Measurements from ENCODE around the gene NAV3. TPM values are rescaled to one million over a fixed set of nuclear protein-coding genes. Genes with fewer than 3 reads are reported as not detected.

NAV3 gene
- total RNA-seq, 1 donor from 2014 or later: 10.8 TPM

DNA sequence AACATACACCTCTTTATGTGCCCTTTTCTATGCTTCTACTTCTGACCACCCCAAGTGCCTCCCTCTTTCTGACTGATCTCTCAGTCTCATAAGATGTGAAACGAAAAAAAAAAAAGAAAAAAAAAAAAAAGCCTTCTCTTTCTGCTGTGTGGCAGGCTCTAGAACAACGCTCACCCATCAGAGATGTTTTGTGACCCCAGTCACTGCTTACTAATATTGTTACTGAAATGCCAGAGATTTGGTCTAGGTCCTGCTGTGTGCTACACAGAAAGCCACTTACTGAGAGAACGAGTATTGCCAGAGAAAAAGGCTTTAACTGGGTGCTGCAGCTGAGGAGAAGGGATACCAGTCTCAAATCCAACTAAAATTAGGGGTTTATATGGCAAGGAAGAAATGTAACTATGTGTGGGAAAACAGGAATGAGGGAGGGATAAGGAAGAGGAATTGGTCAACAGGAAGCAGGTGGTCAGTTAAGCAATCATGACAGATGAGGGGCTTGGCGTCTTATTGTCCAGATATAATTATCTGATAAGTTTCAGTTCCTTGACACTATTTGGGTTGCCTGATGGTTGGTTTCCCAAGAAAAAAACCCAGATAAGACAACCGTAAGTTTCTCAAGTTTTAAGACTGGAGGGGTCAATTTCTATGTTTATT lies 149.0 kb downstream of the NAV3 start:
- DNase-seq (ENCODE audit: low read depth in 2 of 2): peak in 1 of 2 donors; percentile 20

DNA sequence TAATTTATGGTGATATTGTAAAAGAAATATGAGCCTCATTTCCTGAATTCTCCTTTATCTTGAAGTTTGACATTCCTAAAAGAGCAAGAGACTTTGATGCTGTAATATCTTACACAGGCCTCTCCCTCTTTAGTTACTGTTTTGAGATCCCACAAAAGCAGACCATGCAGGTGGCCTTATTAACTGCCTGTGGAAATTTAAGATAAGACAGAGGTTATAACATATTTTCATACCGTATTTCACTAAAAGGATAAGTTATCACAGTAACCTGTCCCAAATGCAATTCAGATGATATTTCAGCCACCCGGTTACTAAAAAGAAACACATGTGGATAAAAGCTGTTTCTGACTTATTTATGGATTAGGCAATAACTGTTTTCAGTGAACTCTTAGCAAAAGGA lies 150.1 kb downstream of the NAV3 start:
- DNase-seq (ENCODE audit: low read depth in 2 of 2): no peak

DNA sequence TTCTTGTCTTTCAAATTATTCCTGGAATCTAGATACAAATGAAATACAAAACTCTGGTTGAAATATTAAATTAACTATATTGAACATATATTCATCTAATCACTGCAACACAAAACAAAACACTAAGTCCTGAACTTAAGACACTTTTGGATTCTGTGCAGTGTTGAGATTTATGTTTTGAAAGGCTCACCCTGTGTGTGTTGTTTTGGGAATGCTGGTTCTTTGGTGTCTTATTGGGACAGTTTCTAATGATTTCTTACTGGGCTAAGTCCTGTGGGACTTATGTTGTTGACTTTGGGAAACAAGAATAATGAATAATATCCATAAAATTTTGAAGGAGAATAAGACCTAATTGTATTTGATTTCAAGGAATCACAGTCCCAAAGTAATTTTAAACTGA lies 153.2 kb downstream of the NAV3 start:
- DNase-seq (ENCODE audit: low read depth in 2 of 2): no peak

DNA sequence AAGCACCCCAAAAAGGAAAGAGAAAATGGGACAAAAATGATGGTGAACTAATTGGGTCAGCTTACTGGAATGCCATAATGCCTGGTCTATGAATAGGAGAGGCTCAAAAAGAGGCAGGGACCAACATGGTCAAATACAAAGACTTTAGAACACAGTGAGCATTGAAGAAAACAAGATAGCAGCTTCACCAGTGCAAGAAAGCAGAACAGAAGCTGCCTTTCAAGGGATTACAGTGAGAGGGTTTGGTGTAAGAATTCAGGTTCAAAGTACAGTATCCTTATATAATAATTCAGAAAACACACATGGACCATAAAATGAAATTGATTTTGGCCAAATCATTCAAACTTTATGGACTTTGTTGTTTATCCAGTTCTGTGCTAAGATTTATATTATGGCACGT lies 162.1 kb downstream of the NAV3 start:
- no peak for DNase-seq (ENCODE audit: low read depth in 2 of 2)

DNA sequence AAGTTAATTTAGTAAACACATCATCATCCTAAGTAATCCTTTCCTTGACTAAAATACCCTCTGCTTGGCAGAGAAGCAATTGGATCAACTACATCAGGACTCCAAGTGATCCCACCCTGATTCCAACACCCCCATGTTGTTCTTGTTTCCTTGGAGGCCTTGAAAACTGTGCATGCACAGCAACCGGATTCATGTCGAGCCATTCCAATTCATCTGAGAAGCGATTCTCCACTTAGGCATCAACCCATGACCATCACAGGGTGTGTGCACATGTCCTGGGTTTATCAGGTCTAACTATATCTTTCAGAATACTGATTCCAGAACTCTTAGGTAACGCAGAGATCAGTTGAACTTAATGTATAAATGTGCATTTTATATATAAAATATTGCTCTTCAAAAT lies 163.0 kb downstream of the NAV3 start:
- DNase-seq (ENCODE audit: low read depth in 2 of 2): no peak

DNA sequence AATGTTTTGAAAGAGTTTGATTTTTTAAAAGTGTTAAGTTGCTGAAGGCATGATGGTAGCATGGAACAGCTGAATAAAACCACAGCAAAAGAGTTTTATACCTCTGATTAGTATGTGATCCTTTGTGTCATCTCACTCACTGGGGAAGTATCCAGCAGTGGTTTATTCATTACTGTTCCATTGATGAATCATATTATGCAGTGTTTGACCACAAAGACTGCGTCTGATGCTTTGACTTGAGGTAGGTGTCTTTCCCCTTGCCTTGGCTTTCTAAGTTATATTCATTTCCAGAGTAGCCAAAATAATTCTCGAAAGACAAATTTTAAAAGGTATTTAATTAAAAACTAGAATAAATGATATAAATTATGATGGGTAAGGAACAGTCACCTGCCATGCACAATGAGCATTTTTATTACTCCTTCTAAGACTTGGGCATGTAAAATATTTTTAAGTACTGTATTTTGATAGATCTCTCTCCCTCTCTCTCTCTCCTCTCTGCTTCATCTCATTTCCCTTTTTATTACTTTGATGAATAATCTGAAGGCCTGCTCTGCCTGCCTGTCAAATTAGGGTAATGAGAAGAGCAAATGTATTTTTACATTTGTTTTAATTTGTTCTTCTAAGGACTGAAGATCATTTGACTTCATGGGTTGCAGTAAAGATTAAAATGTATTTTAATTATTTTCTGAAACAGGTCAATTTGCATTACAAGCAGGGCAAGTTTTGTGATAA lies 164.9 kb downstream of the NAV3 start:
- DNase-seq (ENCODE audit: low read depth in 2 of 2): no peak

DNA sequence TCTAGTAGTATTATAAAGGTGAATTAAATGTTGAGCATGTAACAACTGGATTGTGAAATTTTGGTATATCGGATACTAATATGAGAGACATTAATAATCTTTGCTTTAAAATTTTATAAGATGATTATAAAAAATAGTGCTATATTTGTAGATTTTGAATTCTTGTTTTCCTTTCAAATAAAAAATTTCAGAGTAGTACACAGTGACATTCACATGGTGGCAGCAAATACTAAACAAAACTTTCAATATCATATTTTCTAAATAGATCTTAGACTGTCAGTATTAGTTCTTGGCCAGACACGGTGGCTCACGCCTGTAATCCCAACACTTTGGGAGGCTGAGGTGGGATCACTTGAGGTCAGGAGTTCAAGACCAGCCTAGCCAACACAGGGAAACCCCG lies 166.0 kb downstream of the NAV3 start:
- DNase-seq (ENCODE audit: low read depth in 2 of 2): no peak

DNA sequence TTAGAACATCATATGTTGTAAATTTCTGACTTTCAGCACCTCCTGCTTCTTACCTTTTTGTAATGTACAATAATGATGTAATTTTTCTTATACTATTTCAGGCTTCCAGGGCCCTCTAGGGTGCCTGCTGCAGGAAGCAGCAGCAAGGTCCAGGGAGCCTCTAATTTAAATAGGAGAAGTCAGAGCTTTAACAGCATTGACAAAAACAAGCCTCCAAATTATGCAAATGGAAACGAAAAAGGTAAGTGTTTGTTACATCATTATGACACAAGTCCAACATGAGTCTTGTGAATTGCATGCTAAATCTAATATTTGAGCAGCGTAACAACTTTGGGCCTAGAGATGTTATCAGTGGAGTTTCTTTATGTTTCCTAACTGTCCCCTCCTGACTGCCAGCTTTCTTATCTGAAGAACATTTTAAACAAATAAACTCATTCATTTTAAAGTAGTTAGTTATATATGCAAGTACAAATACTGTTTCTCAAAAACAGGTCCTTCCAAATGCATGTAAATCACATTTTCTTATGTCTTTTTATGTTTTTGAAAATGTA lies 167.6 kb downstream of the NAV3 start:
- no peak for DNase-seq (ENCODE audit: low read depth in 2 of 2)

DNA sequence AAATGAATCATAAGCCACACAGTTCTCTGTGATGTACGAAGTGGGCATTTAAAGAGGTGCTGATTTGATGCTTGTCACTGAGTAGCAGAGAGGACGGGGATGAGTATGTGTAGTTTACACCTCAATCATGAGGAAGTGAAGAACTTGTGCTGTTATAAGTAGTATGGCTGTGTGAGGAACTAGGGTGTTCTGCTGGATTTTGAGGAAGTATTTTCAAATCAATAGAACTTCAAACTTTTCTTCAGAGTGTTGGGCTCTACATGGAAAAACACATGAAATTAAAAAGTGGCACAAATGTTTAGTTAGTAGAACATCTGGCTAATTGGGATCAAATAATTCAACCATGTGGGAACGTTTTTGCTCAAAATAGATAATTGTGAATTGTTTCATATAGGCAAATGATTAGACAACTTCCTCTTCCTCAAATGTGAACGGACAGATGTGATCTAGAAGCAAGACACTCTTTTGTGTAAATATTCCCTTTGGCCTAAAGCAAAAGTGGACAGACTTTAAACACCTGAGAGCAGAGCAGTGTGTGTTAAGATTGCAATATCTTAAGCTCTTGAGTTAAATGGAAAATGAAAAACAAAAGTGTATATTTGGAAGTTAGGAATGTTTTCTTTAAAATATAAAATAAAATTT lies 168.5 kb downstream of the NAV3 start:
- DNase-seq (ENCODE audit: low read depth in 2 of 2): no peak

DNA sequence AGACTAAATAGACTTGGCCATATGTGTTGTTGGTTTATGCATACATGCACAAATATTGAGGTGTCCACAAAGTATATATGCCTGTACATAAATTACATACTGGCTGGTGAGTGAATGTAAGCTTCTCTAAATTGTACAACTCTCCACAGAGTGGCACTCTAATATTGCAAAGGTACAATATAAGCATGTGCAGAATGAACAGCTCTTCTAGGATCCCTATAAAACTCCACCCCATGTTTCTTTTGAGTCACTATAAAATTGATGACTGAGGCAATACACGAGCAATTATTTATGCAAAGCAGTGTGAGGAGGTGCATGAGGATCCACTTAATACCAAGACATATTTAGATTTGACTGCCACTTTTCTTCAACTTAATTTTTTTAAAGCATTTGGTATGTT lies 172.2 kb downstream of the NAV3 start:
- peak; percentile 10 to 21 for DNase-seq (ENCODE audit: low read depth in 2 of 2)

DNA sequence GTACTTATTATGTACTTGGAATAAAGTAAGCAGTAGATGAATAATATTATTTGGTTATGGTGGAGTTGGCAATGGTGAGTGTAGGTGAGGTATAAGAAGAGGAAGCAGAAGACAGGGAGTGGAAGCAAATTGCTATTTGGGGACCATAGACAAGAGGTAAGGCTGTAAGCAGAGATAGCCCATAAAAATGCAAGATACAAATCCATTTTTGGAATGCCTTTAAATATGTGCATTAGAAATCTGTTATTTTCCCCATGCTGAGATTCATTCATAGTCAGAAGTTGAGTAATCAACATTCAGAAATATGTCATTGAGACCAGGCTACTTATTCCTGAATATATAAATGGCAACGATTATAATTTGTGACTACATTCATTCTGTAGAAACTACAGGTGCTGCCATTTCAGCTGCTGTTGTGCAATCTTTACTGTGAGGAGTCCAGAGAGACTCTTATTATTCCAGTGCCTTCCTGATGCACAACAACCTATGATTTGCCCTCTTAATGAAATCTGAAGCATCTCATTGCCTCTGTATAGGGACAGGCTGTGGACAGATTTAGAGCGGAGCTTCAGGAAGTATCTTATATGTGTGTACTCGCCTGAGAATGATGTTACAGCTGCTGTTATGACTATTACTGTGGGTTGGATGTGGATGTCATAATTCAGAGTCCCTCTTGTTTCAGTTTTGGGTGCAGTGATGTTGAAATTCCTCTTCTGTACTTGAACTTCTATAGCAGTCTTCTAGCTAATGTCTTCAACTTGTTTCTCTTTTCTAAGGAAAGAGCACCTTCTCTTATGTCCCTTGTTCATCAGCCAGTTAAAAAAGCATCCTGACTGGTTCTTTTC lies 173.8 kb downstream of the NAV3 start:
- no peak for DNase-seq (ENCODE audit: low read depth in 2 of 2)

DNA sequence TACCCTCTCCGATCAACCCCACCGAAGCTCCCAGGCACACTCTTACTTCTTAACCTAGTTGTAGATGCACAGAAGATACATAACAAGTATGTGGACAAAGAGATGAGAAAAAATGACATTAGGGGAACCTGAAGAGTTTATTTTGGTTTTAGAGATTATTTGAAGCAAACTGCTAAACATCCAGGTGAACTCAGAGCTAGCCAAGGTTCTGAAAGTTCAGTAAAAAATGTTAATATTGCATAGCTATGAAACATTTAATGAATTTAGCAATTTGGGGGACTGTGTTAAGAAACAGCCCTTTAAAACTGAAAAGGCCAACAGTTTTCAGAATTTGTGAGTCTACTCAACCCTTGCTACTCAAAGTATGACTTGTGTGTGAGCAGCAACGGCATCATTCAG lies 174.4 kb downstream of the NAV3 start:
- no peak for DNase-seq (ENCODE audit: low read depth in 2 of 2)

DNA sequence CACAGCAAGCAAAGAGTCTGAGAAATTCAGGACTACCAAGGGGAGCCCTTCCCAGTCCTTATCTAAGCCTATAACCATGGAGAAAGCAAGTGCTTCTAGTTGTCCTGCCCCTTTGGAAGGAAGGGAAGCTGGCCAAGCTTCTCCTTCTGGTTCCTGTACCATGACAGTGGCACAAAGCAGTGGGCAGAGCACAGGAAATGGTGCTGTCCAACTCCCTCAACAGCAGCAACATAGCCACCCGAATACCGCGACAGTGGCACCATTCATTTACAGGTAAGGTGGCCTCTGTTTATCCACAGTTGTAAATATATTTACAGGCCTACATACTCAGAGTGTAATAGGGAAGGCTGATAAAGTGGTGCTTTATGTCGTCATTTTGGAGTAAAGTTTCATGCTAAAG lies 176.5 kb downstream of the NAV3 start:
- no peak for DNase-seq (ENCODE audit: low read depth in 2 of 2)

DNA sequence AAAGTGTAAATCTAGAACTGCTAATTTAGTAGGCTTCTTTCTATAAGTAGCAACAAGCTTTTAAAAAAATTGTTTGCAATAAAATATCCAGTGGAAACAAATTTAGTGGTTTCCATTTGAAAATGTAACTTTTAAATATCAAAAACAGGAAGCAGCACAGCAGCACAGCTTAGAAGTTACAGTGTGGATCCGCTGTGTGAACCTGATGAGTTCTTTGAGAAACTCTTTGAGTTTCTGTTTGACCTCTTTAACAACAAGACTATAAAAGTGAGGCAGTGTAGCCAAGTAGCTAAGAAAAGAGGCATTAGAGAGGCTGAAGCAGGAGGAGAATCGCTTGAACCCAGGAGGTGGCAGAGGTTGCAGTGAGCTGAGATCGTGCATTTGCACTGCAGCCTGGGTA lies 178.3 kb downstream of the NAV3 start:
- no peak for DNase-seq (ENCODE audit: low read depth in 2 of 2)

DNA sequence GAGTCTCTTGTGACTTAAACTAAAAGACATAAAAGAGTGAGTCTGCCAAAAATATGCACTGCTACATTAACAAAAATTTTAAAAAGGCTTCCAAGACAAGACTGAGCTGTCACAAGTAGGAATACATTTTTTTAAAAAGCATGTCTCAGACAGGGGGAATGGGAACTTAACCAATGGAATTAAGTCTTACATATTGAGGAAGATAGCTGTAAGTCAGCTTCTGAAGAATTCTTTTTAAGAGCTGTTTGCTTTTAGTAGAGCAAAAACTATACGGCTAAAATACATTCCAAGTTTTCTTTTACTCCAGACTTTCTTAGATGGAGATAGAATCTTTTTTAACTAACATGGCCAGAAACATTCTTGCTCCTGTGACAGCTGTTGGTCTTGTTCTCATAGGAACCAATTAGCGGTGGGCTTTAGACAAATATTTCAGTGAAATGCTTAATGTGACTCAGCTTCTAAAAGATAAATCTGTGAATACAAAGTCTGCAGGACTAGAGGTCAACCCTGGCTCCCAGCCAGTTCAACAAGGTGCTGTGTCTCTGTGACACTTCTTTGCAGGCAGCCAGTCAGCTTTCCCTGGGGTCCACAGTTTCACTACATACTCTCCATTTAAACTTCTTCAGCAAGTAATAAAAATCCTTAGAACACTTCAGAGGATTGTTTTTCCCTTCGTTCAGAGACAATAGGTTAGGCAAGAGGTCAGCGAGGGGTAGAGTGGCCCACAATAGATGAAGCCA lies 187.6 kb downstream of the NAV3 start:
- peak in 1 of 2 donors; percentile 12 for DNase-seq (ENCODE audit: low read depth in 2 of 2)

DNA sequence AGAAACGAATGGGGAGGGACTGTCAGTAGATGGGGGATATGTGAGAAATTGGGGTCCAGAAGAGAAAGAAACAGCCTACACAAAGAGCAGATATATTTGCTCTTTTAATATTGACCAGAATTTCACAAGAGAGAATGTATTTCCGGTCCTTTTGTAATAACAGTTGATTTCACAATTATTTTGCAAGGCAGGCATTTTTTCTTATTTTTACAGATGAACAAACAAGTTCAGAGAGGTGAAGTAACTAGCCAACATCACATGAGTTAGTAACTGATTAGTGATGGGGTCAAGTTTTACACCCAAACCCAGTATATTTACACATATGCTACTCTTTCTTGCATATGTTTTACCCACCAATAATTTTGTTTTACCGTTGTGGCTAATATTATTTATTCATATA lies 188.2 kb downstream of the NAV3 start:
- DNase-seq (ENCODE audit: low read depth in 2 of 2): no peak

DNA sequence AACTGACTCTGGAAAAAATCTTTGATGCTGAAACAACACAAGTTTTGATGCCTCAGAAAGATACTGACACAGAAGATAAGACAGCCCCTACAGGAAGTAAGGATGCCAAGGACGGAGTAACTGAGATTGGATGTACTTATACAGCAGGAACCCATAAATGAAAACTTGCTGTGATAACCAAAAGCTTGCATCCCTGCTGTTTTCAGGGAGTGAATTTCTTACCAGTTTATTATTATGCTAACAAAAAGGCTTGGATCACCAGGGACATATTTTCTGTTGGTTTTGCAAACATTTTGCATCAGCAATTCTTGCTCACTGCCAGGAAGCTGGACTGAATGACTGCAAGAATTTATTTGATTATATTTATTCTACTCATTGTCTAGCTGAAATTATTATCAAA lies 197.7 kb downstream of the NAV3 start:
- DNase-seq (ENCODE audit: low read depth in 2 of 2): no peak

DNA sequence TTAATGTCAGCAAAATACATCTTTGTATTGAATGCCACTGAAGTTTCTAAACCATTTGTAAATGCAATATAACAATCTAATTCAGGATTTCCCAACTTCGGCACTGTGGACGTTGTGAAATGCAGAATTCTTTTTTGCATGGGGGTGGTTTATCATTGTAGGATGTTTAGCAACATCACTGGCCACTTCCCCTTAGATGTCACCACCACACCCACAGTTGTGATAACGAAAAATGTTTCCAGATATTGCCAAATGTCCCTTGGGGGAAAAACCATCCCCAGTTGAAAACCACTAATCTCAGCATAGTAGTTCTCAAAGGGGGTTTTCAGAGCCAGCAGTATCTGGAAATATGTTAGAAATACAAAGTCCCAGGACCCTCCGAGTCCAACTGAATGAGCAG lies 203.3 kb downstream of the NAV3 start:
- DNase-seq (ENCODE audit: low read depth in 2 of 2): no peak

DNA sequence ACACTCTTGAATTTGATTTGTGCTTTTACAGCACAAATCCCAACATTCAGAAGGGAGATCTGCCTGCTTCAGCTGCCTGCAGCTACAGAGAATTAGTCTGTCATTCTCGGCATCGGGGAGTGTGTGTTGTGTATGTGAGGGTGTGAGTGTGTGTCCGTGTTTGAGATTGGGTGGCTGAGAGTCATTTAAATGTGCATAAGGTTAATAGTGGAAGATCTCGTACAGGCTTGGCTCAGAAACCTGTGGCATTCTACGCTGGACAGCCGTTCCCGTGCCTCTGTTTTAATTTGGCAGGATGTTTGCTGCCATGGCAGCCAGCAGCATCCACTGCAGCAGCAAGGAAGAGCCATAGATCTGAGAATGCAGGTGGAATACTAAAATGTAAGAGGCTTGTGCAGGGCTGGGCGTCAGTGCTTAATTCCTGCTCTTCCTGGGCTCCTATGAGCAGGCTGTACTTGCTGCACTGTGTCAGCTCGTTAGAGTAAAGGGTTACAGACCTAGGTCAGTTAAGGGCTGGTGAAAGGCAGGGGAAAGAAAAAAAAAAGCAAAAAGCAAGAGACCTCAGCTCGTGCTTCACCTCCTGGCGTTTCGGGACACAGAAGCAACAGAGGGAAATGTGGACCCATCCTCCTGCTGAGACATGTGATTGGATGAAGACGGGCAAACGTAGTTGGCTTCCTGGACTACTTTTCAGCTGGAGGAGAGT lies 205.4 kb downstream of the NAV3 start:
- peak; percentile 7 to 9 for DNase-seq (ENCODE audit: low read depth in 2 of 2)

DNA sequence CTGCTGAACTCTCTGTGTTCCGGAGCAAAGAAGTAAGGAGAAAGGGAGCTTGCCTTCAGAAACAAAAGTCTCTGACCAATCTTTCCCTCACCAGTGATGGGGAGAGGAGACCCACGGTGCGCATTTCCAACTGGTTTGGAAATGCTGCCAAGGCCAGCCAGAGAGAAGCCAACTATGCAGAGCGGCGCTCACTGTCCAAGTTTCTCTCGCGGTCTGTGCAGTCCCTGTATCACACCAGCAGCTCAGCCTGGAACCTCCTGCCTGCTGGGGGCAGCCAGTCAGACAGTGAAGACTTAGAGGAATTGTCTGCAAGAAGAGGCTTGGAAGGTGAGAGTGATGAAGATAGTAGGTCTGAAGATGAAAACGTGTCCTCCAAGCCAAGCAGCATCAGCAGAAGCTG lies 206.2 kb downstream of the NAV3 start:
- no peak for DNase-seq (ENCODE audit: low read depth in 2 of 2)

Measured in dermis microvascular lymphatic vessel endothelial cell (primary cell).